Nucleus accumbens (tissue), 56 donors: ENCODE data around the gene EXOC2.
"Not testable (repeated sequence)": the region's sequence is repeated elsewhere in the genome, so short reads cannot be mapped to it uniquely, and the experiment has no call there.

Experiments used
- DNase-seq, 56 donors: peaks; one replicate each; lab custom pipeline; 2025; lab: John Stamatoyannopoulos, UW

The EXOC2 gene

DNA sequence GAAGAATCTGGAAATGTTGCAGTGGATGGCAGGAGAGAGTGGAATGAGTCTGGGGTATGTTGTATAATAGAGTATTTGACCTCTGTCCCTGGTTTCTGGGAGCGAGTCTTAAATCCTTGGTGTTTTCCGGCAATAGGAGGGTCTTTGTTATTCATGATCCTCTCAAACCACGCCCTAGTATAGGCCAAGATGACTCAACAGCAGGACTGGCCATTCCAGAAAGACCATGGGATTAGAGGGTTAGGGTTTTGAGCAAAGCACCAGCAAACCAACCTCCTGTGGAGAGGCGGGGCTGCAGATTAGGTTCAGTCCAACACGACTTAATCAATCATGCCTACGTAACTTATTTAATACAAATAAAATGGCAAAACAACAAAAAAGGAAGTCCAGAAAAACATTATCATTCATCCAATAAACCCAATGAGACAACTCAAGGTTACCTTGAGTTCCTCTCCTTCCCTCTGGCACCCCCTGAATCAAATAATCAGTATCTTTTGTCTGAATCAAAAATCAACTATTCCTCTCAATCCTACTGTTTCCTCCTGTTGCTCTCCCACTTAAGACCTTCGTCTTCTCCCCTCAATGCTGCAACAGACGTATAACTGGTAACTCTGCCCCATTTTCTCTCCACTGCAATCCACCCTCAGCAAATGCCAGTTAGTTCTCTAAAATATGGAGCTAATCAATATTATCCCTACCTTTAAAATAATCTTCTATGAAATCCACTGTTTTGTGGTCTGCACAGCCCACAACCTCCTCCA is 51.5 kb downstream of the EXOC2 start:
- no peak for DNase-seq

DNA sequence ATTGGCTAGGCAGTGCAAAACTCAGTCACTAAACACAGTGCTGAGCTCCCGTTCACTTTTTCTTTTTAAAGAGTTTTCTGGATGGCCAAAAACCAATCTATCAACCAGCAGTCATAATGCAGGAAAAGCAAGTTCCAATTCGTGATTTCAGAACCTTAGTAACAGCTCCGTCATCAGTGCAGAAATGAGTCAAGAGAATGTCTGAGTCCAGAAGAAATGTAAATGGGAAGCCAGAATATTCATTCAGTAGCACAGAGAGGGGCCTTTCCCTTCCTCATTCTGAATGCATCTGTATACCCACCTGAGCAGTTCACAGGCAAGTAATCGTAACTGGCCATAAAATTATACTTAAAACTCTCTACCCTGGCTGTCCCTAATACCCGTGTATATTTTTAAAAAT is 56.5 kb downstream of the EXOC2 start:
- no peak for DNase-seq

DNA sequence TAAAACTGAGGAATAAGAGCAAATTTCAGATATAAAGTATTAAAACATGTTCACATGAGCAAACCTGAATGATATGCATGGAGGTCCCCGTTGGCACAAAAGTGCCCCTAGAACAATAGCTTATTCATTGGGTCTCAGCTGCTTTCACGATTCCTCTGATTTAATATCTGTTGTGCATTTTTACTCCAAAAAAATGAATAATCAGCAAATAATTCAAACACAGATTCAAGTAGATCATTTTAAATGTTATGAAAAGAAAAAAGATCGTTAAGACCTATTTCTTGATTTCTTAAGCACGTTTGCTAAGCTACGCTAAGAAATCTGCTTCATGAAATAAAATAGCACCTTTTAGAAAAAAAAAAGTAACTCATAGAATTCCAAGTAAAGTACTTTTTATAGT is 57.7 kb downstream of the EXOC2 start:
- DNase-seq = no peak

DNA sequence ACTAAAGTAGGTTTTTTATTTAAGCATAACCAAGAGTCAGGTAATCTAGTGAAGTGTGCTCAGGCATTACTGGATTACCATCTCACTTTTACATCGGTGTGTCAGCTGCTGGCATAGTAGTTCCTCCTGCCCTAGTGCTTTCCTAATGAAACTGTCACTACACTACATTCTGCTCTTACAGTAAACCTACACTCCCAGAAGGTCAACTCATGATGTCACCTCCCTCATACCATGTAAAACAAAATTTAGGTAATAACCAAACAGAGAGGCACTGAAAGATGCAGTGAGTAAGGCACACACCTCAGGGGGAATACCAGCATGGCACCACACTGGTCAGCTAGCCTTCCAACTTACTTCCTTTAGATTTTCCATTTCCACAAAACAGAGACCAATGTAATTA is 59.3 kb downstream of the EXOC2 start:
- no peak for DNase-seq

DNA sequence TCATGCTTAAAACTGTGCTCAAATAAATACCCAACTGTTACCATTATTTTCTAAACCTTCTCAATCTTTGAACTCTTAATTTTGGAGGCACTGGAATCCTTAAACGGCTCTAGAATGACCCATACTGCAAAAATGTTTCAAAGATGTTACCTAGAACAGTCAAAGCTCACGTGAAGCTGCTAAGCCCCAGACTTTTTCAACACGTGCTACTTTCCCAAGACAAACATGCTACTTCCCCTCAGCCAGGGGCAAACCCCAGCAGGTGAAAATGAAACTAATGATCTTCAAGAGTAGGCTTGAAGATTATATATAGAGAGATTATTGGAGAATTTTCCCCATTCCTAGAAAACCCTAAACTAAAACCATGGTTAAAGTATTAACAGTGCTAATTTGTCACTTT is 64.2 kb downstream of the EXOC2 start:
- DNase-seq = no peak

DNA sequence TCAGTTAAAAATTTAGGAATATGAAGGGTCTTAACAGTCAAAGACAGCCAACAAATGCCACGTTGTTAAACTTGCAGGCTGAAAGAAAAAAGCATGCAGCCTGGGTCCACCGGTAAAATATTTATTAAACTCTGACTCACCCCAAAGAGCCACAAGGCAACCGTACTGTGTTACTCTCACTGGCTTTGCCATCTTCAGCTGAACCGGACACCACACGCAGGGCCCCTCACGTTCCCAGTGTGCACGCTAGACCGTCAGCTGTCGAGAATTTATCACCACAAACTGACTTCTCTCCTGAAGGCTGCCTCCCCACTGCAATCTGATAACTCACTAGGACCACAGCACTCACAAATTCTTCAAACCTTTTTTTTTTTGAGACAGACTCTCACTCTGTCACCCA is 66.7 kb downstream of the EXOC2 start:
- DNase-seq = no peak

DNA sequence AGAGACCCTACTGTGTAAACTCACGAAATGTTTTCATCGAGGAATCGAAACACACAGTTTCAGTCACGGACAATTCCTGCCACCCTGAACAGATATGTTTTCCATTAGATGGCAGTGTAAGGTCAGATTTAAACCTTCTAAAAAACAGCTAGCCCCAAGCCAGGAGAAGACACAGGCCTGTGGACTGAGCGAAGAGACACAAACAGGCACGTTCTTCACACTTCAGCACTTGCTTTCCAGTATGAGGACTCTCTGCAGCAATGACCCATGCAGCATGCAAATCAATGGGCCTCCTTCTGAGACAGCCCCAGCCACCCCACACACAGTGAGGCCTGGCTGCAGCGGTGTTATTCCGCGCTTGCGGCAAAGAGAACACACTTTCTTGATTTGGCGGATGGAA is 68.0 kb downstream of the EXOC2 start:
- DNase-seq = peak in 5 of 56 donors; percentile 2 to 8 (median 5)

DNA sequence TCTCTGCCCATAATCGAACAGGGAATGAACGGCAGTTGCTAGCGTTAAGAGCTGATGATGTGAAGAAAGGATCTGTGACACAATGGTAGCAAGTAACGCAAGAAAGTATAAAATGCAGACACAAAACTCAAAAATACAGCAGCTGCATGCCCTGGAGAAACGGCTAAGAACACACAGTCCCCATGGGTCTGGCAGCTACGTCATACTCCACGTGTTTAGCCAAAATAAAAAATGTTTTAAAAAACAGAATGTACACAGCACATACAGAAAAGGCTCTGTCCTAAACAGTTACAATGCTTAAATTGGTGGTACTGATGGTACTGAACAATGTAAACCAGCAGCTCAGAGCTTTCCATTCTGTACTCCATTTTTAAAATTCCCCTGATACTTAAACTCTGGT is 70.5 kb downstream of the EXOC2 start:
- no peak for DNase-seq

DNA sequence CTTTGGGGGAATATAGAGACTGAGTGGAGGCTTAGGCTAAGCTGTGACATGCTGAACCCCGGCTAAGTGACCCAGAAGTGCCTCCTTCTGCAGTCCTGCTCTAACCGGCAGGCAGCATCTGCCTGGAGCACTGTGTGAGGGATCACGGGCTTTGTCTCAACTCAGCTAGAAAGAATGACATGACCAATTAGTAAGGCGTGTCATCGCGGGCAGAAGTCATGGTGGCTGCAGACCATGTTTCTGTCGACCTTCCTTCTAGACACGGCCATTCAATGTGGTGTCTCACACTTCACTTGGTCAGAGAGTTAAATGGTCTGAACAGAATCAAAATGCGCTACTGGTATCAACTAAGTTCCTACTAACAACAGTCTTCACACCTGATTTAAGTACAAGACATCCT is 71.0 kb downstream of the EXOC2 start:
- DNase-seq = no peak

DNA sequence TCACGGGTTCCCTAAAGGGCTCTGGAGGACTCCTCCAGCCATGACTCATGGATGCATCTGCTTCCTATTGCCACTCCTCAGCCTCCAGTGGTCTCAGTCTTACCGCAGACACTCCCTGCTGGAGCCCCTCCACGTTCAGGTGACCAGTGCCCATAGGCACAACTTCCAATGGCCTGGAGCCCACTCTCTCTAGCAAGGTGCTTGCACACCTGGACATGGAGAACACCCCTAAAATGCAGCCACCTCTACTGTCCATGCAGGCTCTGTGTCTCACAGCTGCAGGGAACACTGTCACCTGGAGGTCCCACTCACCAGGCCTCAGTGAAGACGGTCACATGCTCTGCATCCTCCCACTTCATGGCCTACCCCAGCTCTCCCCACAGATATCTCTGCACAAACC is 72.0 kb downstream of the EXOC2 start:
- DNase-seq = no peak

DNA sequence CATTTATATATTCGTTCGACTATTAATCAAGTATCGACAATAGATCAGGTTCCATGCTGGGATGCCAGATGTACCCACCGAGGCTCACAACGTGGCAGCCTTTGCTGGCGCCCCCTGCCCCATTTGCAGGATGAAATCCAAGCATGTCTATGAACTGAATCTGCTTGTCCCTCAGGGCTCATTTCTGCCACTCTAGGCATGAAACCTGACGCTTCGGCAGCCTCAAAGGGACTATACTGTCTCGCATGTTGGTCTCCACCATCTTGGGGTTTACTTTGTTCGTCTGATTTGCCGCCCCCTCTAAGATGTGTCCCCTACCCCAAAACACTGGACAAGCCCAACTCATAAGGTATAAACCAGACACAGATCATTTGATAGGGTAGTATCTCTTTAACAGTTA is 72.8 kb downstream of the EXOC2 start:
- no peak for DNase-seq

DNA sequence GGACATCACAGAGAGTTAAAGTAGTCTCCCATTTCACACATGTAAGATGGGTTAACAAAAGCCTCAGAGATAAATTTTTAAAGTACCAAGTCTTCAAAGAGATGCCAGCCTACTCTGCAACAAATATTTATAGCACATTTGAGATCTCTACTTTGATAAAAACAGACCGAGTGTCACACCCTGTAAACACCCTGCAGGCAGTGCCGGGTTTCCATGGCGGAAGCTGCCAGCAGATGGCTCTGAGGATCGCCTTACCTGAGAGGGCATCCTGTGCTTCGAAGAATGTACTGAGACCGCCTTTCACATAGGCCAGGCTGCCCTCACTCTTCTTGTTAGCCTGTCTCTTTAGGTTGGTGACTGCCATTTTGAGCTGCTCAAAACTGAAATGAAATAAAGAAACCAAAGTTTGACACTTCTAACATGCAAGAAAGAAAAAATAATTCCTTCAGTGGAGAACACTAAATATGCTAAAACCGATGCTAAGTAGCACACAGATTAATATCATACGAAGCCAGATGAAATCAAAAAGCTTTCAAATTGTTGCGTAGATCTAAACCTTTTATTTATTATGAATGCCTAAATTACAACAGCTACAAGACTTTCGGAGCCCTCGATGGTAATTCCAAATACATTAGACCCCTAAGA is 75.4 kb downstream of the EXOC2 start:
- peak in 1 of 56 donors; percentile 6 for DNase-seq

DNA sequence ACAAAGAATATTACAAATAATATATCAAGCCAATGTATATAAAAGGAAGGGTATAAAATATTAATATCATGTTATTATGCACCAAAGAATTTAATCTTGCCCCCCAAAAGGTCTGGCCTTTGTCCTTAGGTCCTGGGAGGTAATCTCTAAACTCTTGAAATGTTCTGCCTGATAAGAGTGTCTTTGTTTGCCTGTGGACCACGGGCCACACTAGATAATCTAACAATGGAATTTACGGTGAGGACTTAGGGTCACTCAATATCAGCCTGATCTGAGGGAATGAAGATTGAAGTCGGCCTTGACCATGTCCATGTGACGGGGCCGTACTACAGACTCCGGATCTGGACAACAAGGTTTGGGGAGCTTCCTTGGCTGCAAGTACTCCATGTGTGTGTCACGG is 79.0 kb downstream of the EXOC2 start:
- DNase-seq = no peak

DNA sequence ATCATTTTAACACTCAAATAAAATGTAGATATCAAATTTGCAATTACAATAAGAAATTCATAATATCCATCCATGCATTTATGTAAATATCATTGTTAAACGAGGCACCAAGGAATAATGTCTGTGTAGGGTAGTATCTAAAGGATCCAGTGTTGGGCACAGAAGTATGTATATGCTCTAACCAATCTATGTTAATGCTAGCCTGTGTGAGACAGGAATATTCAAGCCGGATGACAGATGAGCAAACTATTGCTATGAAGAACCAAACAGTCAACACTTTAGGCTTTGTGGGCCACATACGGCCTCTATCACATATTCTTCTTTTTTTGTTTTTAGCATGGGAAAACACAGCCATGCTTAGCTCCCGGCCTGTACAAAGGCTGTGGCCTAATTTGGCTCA is 81.0 kb downstream of the EXOC2 start:
- DNase-seq = no peak

DNA sequence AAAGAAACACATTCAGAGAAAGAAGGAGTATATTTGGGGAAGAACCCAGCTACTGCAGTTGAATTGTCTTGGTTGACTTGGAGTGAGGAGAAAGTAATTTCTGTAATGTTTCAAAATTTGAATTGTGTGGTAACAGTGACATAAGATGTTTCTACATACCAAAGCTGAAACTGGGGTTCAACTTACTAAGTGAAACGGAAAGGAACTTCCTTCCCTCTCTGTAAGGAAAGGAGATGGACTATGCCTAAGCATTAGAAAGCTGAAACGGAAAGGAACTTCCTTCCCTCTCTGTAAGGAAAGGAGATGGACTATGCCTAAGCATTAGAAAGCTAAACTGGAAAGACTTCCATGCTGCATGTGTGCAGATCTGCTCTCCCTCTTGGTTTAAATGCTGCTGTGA is 82.1 kb downstream of the EXOC2 start:
- no peak for DNase-seq

DNA sequence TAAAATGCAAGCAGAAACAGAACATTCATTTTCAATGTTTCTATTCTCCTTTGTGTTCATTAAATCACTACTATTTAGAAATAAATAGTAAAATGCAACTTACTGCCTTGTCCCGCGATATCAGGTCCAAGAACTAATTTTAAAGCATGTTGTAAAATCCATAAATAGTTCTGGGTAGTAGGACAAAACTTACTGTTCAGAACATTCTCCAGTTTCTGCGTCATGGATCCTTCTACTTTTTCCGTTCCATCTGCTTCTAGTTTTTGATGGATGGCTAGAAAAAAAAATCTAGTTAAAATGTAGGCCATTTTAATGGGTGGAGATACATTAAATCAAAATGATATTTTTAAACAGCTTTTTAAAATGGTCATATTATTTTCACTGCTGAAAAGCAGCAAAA is 83.0 kb downstream of the EXOC2 start:
- no peak for DNase-seq

DNA sequence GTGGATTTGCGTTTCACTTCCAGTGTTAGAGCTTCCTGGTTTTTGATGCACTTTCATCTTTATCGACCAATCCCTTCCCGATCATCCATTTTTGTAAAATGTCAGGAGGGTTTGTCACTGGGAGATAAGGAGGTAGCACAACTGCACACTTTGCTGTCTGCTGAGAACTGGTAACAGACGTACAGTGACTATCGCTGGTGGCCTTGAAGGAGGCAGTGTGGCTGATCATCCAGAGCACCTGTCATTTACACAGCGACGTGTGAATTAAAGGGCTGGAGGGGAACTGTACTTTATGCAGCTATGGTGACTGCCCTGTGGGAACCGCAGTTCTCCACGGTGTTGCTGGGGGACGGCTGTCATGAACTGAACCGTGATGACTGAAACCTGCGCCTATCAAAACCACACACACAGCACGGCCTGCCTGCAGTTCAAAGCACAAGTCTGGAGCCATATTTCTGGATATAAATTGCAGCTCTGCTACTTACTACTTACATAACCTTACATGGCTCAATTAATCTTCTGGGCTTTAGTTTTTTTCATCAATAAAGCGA is 86.0 kb downstream of the EXOC2 start:
- DNase-seq = no peak

DNA sequence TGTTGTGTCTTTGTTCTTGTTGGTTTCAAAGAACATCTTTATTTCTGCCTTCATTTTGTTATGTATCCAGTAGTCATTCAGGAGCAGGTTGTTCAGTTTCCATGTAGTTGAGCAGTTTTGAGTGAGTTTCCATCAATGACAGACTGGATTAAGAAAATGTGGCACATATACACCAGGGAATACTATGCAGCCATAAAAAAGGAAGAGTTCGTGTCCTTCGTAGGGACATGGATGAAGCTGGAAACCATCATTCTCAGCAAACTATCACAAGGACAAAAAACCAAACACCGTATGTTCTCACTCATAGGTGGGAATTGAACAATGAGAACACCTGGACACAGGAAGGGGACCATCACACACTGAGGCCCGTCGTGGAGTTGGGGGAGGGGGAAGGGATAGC is 87.0 kb downstream of the EXOC2 start:
- DNase-seq = not testable (repeated sequence)

DNA sequence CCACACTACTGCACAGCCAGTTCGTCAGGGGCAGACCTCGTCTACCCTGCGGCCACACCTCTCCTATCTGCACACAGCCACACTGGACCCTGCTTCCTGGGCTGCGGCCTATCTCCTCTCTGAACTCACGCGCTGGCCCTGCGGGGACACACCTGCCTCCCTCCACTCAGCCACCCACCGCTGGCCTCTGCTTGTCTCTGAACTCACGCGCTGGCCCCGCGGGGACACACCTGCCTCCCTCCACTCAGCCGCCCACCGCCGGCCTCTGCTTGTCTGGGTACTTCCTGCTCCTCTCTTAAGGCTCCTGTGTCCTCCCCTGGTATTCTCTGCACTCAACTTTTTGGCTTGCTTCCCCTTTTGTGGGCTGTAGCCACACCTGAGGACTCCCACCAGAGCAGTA is 88.4 kb downstream of the EXOC2 start:
- no peak for DNase-seq

DNA sequence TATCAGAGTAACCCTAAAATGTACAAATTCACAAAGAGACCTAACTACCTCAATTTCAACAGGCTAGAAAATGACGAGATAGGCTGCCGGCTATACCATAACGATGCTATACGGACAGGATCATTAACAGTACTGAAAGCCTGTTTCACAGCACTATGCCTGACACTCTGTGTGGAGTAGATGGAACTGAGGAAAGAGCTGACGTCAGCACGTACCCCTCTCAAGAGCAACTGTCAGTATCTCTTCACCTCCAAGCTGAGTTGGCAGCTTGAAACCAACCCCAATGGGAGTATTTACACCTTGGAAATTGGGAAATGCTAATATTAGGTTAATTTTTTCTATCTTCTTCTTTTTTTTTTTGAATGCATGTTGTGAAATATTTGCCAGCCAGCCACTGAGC is 89.7 kb downstream of the EXOC2 start:
- no peak for DNase-seq

DNA sequence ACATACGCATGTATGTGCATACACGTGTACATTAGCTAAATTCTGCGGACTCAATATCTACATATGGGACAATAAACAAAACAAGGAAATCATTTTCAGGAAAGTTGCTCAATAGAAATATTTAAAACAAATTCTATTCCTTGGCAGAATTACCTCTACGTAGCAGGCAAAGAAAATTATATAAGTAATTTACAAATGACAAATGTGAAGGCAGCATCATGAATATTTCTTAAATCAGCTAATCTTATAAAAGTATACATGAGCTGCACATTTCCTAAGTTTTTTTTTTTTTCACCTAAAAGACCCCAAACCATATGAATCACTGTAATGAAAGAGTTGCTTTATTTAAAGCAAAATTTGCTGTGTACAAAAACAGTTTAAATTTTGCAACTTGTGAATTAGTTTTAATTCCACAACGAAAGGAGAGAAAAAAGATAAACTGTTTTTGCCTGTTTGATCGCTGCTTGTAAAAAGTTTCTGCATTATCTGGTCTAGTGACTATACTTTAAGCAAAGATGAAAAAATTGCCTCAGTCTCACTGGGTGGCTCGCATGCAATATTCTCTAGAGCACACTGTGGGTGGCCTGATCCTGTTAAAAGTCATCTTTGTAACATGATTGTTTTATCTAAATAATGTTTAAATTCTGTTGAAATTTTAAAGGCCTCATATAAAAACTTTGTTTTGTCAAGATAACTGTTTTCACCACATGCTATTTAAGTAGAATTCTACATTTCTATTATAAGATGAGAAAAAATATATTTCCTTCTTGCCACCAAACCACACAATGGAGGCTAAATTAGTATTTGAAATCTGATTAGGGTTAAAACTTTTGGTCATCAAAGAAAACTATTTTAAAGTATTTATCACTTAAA is 93.1 kb downstream of the EXOC2 start:
- no peak for DNase-seq
